GM12878 (cell line): ENCODE measurements around the gene BMPR1B. TPM values are rescaled to one million over a fixed set of nuclear protein-coding genes. Genes with fewer than 3 reads are reported as not detected.
A peak's percentile ranks its signal among the peaks of the same experiment; 100 is the strongest.

ENCODE experiments used
- ATAC-seq: fragments of 200-7000 bp; cut with Tn5 transposase; 3 replicates; pipeline ENCODE4 v1.9.1; 2020; ENCODE audit warnings: mild to moderate bottlenecking, moderate library complexity
- BruUV-seq: library from RNA; stranded (reverse); fragments of 400-500 nt; replicated peaks from 2 replicates; lab custom pipeline; 2021; lab: Mats Ljungman, UMichigan
- CTCF ChIA-PET: fragments of 300-600 bp; sonication (Branson Sonifier 250); formaldehyde crosslinking; extraction: SDS; loops from one replicate; lab custom pipeline; 2021; ENCODE audit warnings: inconsistent platforms; lab: Yijun Ruan, JAX
- POLR2A ChIA-PET: fragments of 350-600 bp; formaldehyde crosslinking; extraction: SDS; loops from one replicate; lab custom pipeline; 2021; ENCODE audit warnings: inconsistent platforms; lab: Charles Lee
- RAD21 ChIA-PET: fragments of 300-600 bp; sonication (Branson Sonifier 250); formaldehyde crosslinking; loops from one replicate; lab custom pipeline; 2023; ENCODE audit warnings: antibody characterized with exemption; ENCODE audit not compliant: unreplicated experiment; lab: Charles Lee
- SMC1A ChIA-PET: fragments of 300-600 bp; sonication (Branson Sonifier 250); formaldehyde crosslinking; loops from one replicate; lab custom pipeline; 2023; ENCODE audit not compliant: unreplicated experiment, uncharacterized antibody; lab: Charles Lee
- DNase-seq: peaks from one replicate; pipeline ENCODE4 v3.0.0-alpha.2; 2011; ENCODE audit warnings: low read depth, low spot score
- FAIRE-seq: peaks from 3 replicates; lab custom pipeline; 2011; peaks lifted over from hg19 to GRCh38; lab: Jason Lieb, UNC
- H2AFZ ChIP-seq: 2 replicates; pipeline ENCODE4 v1.6.0; 2011; ENCODE audit warnings: low read depth, low read length, control low read depth; ENCODE audit not compliant: control insufficient read depth
- H3K27ac ChIP-seq: 2 replicates; pipeline ENCODE4 v1.5.1; 2011; ENCODE audit warnings: control low read depth; ENCODE audit not compliant: control insufficient read depth, insufficient read depth
- H3K27me3 ChIP-seq, 2 experiments: replicated peaks in 1 of 2; 2 replicates each; pipeline versions ENCODE4 v1.6.0 to v1.6.1; 2011; ENCODE audit warnings: low read length in 1 of 2; ENCODE audit not compliant: control insufficient read depth in 2 of 2, insufficient read depth in 2 of 2
- H3K36me3 ChIP-seq, 2 experiments: 2 replicates each; pipeline ENCODE4 v1.5.1; 2011; ENCODE audit warnings: low read length in 1 of 2; ENCODE audit not compliant: control insufficient read depth in 2 of 2, insufficient read depth in 2 of 2
- H3K4me1 ChIP-seq: 2 replicates; pipeline ENCODE4 v1.6.1; 2011; ENCODE audit warnings: mild to moderate bottlenecking, low read length, moderate library complexity, mixed read lengths; ENCODE audit not compliant: control insufficient read depth, insufficient read depth
- H3K4me2 ChIP-seq: 2 replicates; pipeline ENCODE4 v1.6.0; 2011; ENCODE audit warnings: control low read depth; ENCODE audit not compliant: control insufficient read depth, insufficient read depth
- H3K4me3 ChIP-seq: fragments of 200-600 bp; sonication (generic); 2 replicates; pipeline ENCODE4 v1.5.1; 2016
- H3K79me2 ChIP-seq: 2 replicates; pipeline ENCODE4 v1.6.0; 2011; ENCODE audit warnings: low read length; ENCODE audit not compliant: control insufficient read depth, insufficient read depth
- H3K9ac ChIP-seq: 2 replicates; pipeline ENCODE4 v1.8.0; 2011; ENCODE audit warnings: low read length, control low read depth, mixed read lengths; ENCODE audit not compliant: control insufficient read depth, insufficient read depth
- H3K9me3 ChIP-seq: replicated peaks from 3 replicates; pipeline ENCODE4 v1.5.1; 2011; ENCODE audit warnings: mild to moderate bottlenecking, low read length; ENCODE audit not compliant: control insufficient read depth, insufficient read depth
- H4K20me1 ChIP-seq: 2 replicates; pipeline ENCODE4 v1.6.0; 2011; ENCODE audit not compliant: control insufficient read depth, insufficient read depth
- HCFC1 ChIP-seq: fragments of 150-350 bp; IDR thresholded peaks from 2 replicates; pipeline ENCODE4 v1.6.1; 2014; ENCODE audit warnings: low read length
- HDAC6 ChIP-seq: fragments of 200-600 bp; sonication (generic); IDR thresholded peaks from one replicate; pipeline ENCODE4 v1.8.0; 2017; ENCODE audit warnings: antibody characterized with exemption; ENCODE audit not compliant: unreplicated experiment
- KLF5 ChIP-seq: fragments of 450-650 bp; IDR thresholded peaks from 2 replicates; pipeline ENCODE4 v1.6.1; 2014; ENCODE audit warnings: mild to moderate bottlenecking; ENCODE audit not compliant: partially characterized antibody
- NFIC ChIP-seq: IDR thresholded peaks from 2 replicates; pipeline ENCODE4 v1.6.1; 2012; ENCODE audit warnings: low read depth, mild to moderate bottlenecking, inconsistent platforms, low read length, moderate library complexity
- POLR2A ChIP-seq: IDR thresholded peaks from 2 replicates; pipeline ENCODE4 v1.6.1; 2011; ENCODE audit warnings: low read depth, mild to moderate bottlenecking, low read length
- PRDM15 ChIP-seq: fragments of 450-650 bp; formaldehyde crosslinking; IDR thresholded peaks from 2 replicates; pipeline ENCODE4 v1.4.0; 2020; ENCODE audit warnings: mild to moderate bottlenecking, moderate library complexity
- SPI1 ChIP-seq: IDR thresholded peaks from 2 replicates; pipeline ENCODE4 v1.6.1; 2011; ENCODE audit warnings: low read depth, mild to moderate bottlenecking, low read length, moderate library complexity, borderline replicate concordance; ENCODE audit not compliant: insufficient read depth
- SREBF2 ChIP-seq: IDR thresholded peaks from 2 replicates; pipeline ENCODE4 v1.6.1; 2012; ENCODE audit warnings: mild to moderate bottlenecking, low read length
- USF1 ChIP-seq: IDR thresholded peaks from 2 replicates; pipeline ENCODE4 v1.6.1; 2011; ENCODE audit warnings: borderline replicate concordance, low read depth, mild to moderate bottlenecking, moderate library complexity, mixed read lengths, low read length; ENCODE audit not compliant: insufficient read depth; ENCODE audit errors: extremely low read length
- WGBS: methylation state at CpG from one replicate; pipeline ENCODE4 v1.1.6; 2016; ENCODE audit warnings: low lambda C conversion rate; ENCODE audit not compliant: insufficient replicate concordance, insufficient coverage; ENCODE audit errors: missing lambda C conversion rate; 5-methylcytosine and 5-hydroxymethylcytosine counted together
- in situ Hi-C: fragments of 300-500 bp; cut with MboI; formaldehyde crosslinking; loops from 9 replicates; pipeline ENCODE4 v1.14.3; 2018; ENCODE audit warnings: mixed read lengths
- intact Hi-C: fragments of 100-400 bp; cut with micrococcal nuclease; formaldehyde crosslinking; loops from one replicate; pipeline ENCODE4 v1.14.2; 2022; ENCODE audit not compliant: unreplicated experiment
- polyA plus RNA-seq, 11 experiments: library from polyadenylated mRNA; depleted of rRNA in 4 of 11; unstranded in 6 of 11; stranded (reverse) in 5 of 11; fragments of >200 nt; fragmentation: Nextera tagmentation in 4 of 11; fragmentation: Illumina TruSeq in 1 of 11; extraction: Ambion mirVana in 4 of 11; extraction: Trizol in 1 of 11; gene quantifications; 1 replicate in 1 of 11; 2 replicates in 10 of 11; pipeline versions ENCODE4 v1.2.1 to v1.2.3, GENCODE V29; 2011 to 2016; ENCODE audit warnings: inconsistent platforms in 2 of 11, missing spikeins in 2 of 11, low read depth in 1 of 11
- total RNA-seq, 4 experiments: library from RNA; depleted of rRNA in 3 of 4; stranded (reverse); fragments of >200 nt in 3 of 4; fragmentation: Illumina TruSeq in 1 of 4; extraction: Trizol in 1 of 4; gene quantifications; 2 replicates each; pipeline versions ENCODE4 v1.2.1 to v1.2.3, GENCODE V29; 2013 to 2021

BMPR1B gene
- total and polyA plus RNA-seq, 10 of the 15 experiments (the other 5 are each of a cell fraction or from before 2014, with no cell fraction given): not detected

- ChIA-PET CTCF (interaction anchor here (1.2 kb wide), 1 partner anchor 11 kb away, joined by 3 read pairs; no protein-coding TSS in a partner anchor), RAD21 (no interaction called here)
- peak; percentile 48 for ATAC-seq
- H3K4me1 ChIP-seq: no peaks in the 10 kb centered on the region
- WGBS: 0% methylated on average over 4 of the region's 4 CpGs
- no peak for TF ChIP-seq USF1
- TF ChIP-seq SREBF2: no peak
- TF ChIP-seq KLF5: no peak
- no peak for TF ChIP-seq NFIC
- no peak for TF ChIP-seq POLR2A
- no peak for TF ChIP-seq HDAC6
- TF ChIP-seq SPI1: peak; percentile 39; the same call in 1 of the 2 replicates
- TF ChIP-seq HCFC1: no peak
- TF ChIP-seq PRDM15: no peak
- TF ChIP-seq, all 136 proteins: peak for 1
- POLR2A ChIA-PET: interaction anchor here (0.7 kb wide), 1 partner anchor 1019 kb away, joined by 4 read pairs; no protein-coding TSS in a partner anchor
- Histone ChIP-seq H3K4me2 (no peak overlapping the region), H3K4me3 (no peak overlapping the region), H3K9me3 (no peaks in the 10 kb centered on the region), H3K27ac (no peak overlapping the region), H4K20me1 (no peaks in the 10 kb centered on the region; the same call in 1 of the 2 replicates), H3K27me3 (peaks cover 3 to 5% of the 10 kb centered on the region in 2 experiments), H3K9ac (no peak overlapping the region), H3K36me3 (no peaks in the 10 kb centered on the region), H3K79me2 (no peaks in the 10 kb centered on the region), H2AFZ (no peak overlapping the region)
- intact Hi-C loops: no loop called here
- SMC1A ChIA-PET: no interaction called here
- in situ Hi-C loops: no loop called here
- no TSS peak for BruUV-seq
- FAIRE-seq (no peak), DNase-seq (no peak)
These were observed 4.6 kb downstream of the BMPR1B start for GRCh38 chr4:94762326-94762725.
